GM12875 (cell line): ENCODE results near the gene PDGFA.

Experiments used
- H3K4me3 ChIP-seq: one replicate; pipeline ENCODE4 v1.5.1; 2011; ENCODE audit warnings: low read depth, low read length, control low read depth
- TF ChIP-seq, protein P1 (sequence below): IDR thresholded peaks from 2 replicates; pipeline ENCODE4 v1.5.1; 2011; ENCODE audit warnings: low read depth, mild to moderate bottlenecking, control low read depth, inconsistent platforms, low read length, moderate library complexity, borderline replicate concordance; ENCODE audit not compliant: insufficient read depth

The PDGFA gene

GRCh38 chr7:532379-533143 is 12.9 kb upstream of the PDGFA start:
- no peak overlapping the region for H3K4me3 ChIP-seq
- TF ChIP-seq, protein P1, sequence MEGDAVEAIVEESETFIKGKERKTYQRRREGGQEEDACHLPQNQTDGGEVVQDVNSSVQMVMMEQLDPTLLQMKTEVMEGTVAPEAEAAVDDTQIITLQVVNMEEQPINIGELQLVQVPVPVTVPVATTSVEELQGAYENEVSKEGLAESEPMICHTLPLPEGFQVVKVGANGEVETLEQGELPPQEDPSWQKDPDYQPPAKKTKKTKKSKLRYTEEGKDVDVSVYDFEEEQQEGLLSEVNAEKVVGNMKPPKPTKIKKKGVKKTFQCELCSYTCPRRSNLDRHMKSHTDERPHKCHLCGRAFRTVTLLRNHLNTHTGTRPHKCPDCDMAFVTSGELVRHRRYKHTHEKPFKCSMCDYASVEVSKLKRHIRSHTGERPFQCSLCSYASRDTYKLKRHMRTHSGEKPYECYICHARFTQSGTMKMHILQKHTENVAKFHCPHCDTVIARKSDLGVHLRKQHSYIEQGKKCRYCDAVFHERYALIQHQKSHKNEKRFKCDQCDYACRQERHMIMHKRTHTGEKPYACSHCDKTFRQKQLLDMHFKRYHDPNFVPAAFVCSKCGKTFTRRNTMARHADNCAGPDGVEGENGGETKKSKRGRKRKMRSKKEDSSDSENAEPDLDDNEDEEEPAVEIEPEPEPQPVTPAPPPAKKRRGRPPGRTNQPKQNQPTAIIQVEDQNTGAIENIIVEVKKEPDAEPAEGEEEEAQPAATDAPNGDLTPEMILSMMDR, result no peak

- H3K4me3 ChIP-seq, result no peak overlapping the region
- TF ChIP-seq, protein P1, result no peak
Measured at GRCh38 chr7:531777-532176, 12.1 kb upstream of the PDGFA start.

GRCh38 chr7:528451-528850 is 8.8 kb upstream of the PDGFA start:
- TF ChIP-seq, protein P1, result no peak
- no peak overlapping the region for H3K4me3 ChIP-seq

DNA sequence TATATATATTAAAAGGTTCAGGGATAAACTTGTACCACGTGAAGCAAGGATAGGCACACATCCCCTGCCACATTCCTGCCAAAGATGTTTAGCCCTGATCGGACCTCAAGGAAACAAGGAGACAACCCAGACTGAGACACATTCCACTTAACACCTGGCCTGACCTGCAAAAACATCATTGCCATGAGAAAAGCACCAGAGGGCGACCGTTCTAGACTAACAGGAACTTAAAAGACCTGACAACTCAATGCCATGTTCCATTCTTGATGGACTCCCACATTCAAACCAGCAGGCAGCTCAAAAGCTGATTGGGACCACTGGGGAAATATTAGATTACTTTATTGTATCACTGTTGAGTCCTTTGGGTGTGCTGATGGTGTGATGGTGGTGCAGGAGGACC is 8.1 kb upstream of the PDGFA start:
- no peak overlapping the region for H3K4me3 ChIP-seq
- TF ChIP-seq, protein P1, result no peak

- TF ChIP-seq, protein P1, result no peak
- no peak overlapping the region for H3K4me3 ChIP-seq
Measured at GRCh38 chr7:526460-527034, 6.9 kb upstream of the PDGFA start.

DNA sequence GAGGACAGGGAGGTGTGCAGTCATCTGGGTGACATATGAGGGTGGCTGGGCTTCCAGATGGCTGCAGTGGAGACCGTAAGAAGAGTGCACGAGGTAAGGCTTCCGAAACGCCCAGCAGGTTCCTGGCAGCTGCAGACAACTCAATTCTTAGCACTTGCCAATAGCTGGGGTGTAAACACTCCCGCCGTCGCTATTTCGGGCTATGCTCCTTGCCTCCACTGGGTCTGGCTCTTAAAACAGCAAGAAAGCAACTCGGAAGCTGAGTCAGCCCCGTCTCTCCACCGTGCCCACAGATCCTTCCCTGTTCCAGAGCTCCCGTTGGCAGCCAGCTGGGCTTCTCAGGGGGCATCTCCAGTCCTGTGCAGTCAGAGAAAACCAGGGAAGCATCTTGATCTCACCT is 6.1 kb upstream of the PDGFA start:
- TF ChIP-seq, protein P1, result no peak
- H3K4me3 ChIP-seq, result no peak overlapping the region

- TF ChIP-seq, protein P1, result no peak
- H3K4me3 ChIP-seq, result no peak overlapping the region
Measured at GRCh38 chr7:524800-525199, 5.2 kb upstream of the PDGFA start.
